HG03097 (cell line): ENCODE data around the gene CLCN7.
"Not testable (repeated sequence)": the region's sequence is repeated elsewhere in the genome, so short reads cannot be mapped to it uniquely, and the experiment has no call there.

ENCODE experiments used
- ATAC-seq: cut with Tn5 transposase; IDR thresholded peaks from one replicate; pipeline ENCODE4 v1.9.1; 2021; ENCODE audit not compliant: unreplicated experiment, low FRiP score

Gene CLCN7

DNA sequence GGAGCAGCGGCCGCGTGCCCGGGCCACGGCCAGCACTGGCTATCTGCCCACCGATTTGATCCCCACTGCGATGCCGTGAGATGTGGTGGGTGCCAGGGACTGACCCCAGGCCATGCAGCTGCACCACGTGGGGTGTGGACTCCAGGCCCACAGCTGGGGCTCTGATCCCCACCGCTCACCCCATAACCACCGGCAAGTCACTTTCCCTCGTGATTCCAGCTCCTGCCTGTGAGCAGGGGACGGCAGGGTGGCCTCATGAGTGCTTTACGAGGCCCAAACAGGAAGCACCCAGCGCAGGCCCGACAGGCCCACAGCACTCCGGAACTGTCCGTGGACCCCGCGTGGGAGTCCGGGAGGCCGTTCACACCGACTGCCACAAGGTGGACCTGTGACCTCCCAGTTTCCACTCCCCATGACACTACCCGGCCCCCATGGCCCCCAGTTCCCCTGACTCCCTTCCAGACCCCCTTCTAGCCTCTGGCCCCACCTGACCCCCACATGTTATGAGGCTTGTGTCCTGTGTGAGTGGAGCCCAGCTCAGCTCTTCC is 13.3 kb upstream of the CLCN7 start:
- ATAC-seq: no peak

DNA sequence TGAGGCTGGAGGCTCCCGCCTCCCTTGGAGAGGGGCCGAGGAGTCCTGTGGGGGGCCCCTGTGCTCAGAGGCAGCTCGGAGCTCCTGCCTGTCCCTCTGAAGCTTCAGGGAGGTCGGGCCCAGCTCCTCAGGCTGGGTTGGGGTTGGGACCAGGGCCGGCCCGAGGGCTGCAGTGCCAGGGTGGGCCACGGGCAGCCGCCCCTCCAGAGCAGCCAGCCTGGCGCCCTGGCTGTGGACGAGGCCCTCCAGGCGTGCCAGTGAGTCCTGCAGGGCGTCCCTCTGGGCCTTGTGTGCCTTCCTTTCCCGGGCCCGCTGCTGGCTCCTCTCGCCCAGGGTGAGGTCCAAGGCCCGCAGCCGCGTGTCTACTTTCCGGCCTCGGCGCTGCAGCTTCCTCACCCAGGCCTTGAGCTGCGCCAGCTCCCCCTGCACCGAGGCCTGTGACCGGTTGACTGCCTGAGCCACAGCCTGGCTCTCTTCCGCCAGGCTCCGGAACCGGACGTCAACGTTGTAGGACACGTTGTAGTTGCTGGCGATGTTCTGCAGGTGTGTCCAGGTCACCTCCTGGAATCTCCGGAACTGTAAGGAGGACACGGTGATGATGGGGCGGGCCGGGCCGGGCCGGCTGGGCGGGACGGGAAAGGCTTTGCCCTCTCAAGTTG is 12.7 kb upstream of the CLCN7 start:
- no peak for ATAC-seq

GRCh38 chr16:1486551-1487390 is 11.9 kb upstream of the CLCN7 start:
- no peak for ATAC-seq

GRCh38 chr16:1485847-1486496 is 11.1 kb upstream of the CLCN7 start:
- no peak for ATAC-seq

DNA sequence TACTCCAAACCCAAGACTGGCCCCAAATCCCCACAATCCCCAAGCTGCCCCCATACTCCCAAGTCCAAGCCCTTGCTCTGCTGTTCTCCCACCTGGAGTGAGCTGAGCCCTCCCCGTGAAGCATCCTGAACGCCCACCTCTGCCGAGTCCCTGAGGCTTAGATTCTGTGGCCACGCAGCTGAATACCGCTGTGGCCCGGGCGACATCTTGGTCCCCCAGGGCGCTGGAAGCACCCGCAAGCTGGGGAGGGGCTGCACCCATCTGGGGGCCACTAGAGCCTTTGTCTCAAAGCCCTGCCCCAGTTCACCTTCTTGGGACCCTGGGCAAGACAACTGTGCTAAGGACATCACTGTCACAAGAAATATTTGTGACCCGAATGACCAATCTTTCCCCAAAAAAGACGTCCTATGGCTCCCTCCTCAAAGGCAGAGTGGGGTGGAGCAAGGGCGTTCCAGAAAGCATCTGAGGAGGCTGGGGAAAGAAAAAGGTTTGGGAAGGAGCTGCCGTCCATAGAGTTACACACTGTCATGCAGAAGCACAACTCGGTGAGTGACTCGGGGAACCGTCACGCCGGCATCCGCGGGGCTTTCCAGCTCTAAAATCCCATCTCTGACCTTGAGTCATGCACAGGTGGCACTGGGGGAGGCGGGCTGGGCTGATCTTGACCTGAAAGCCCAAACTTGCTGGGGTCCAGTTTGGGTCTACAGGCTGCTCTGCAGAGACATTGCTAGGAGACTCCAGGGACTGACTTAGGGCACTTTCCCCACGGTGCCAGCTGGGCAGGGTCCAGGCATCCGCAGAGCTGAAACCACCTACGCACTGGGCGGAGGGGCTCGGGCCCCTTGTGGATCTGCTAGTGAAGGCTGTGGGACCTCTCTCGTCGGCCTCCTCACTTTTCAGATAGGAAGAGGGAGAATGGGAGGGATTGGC is 7.3 kb upstream of the CLCN7 start:
- ATAC-seq: no peak

DNA sequence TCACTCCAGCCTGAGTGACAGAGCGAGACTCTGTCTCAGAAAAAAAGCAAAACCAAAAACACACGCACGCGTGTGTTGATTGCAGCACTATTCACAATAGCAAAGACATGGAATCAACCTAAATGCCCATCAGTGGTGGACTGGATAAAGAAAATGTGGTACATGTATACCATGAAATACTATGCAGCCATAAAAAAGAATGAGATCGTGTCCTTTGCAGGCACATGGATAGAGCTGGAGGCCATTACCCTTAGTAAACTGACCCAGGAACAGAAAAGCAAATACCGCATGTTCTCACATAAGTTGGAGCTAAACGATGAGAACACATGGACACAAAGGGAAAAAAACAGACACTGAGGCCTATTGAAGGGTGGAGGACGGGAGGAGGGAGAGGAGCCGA is 4.1 kb upstream of the CLCN7 start:
- ATAC-seq: not testable (repeated sequence)

- no peak for ATAC-seq
Measured at GRCh38 chr16:1477033-1477432, 2.2 kb upstream of the CLCN7 start.

- ATAC-seq: no peak
Measured at GRCh38 chr16:1475552-1476114, 805 bp upstream of the CLCN7 start.

DNA sequence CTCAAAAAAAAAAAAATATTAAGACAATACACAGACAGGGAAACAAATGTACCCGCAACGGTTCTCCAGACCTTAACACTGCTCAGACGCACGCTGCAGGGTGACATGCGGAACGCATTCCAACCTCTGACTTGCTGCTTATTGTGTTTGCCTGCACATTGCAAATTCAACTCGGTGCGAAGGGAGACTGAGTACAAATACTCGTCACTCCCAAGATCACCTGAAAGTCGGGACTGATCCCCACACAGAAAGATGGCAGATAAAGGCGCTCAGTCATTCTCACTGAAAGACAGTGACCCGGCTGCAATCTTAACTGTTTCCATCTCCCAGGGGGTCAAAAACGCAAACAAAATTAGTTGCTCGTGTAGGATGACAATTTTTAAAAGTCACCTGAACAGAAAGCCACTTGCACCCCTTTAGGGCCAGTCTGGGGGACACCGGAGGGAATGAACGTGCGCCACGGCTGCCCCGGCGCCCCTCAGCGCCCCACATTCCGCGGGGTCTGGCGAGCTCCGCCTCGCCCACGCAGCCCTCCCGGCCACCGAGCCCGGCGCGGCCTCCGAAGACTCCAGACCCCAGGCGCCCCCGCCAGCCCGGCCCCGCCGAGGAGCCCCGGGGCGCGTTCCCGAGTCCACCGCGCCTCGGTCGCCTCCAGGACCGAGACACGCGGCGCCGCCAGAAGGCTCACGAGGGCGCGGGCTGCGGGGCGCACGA is 589 bp downstream of the CLCN7 start:
- ATAC-seq: peak; percentile 21

- ATAC-seq: no peak
Measured at GRCh38 chr16:1472974-1473373, 1.9 kb downstream of the CLCN7 start.

DNA sequence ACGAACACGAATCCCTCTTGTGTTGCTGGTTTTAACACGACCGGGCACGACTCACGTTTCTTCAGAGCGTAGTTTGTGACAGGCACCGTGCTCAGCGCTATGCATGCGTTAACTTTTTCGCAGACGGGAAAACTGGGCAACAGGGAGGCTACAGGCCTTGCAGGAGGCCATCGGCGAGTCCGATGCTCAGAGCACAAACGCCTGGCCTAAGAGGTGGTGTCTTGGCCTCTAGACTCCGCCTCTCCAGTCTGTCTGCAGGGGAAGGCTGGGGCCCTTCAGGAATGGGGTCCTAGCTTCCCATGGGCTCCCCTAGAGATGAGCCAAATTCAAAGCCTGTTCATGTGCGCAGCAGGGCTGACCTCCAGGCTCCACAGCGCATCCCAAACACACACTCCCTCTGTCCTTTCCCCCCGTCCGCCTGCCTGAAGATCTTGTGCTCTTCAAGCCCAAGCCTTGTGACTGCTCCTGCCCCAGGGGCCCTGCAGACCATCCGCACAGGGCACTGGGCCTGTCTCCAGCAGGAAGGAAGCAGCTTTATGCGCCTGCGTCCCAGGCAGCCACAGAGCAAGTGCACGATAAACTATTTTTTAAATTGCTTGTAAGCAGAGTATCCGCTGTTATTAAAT is 3.1 kb downstream of the CLCN7 start:
- ATAC-seq: no peak

DNA sequence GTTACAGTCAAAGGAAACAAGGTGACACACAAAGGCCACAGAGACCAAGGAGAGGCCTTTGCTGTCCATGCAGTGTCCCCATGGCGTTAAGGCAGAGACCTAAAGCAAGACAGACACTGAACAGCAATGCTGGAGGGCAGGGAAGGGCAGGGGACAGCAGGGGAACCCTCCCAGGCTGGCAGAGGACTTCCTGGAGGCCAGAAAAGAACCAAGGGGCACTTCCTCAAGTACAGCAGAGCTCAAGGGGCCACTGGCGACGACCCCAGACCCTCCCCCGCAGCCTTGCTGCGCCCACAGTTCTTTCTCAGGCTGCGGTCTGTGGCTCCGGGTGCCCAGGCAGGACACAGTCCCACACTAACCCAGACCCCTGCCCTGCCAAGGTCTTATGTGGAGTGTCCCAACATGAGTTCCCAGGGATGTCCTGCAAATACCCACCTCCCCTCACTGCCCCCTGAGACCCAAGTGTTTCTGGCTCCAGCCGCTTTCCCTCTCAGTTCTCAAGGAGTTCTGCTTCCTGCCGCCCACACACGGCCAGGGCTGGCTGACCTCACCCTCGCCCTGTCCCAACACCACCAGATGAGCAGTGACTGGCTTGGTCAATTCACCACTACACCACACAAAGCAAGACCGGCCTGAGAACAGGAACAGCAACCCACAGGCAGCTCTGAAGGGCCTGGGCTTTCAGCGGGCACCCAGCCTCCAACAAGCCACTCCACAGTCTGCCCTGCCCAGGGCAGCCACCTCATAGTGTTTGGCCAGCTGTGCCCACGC is 4.2 kb downstream of the CLCN7 start:
- no peak for ATAC-seq

- no peak for ATAC-seq
Measured at GRCh38 chr16:1469693-1470201, 5.1 kb downstream of the CLCN7 start.

DNA sequence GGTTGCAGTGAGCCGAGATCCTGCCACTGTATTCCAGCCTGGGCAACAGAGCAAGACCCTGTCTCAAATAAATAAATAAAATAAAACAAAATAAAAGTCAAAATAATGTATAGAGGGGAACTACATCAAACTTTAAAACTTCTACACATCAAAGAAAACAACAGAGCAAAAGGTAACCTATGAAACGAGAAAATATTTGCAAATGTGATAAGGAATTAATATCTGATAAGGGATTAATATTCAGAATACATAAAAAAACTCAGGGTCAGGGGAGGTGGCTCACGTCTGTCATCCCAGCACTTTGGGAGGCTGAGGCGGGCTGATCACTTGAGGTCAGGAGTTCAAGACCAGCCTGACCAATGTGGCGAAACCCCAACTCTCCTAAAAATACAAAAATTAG is 5.7 kb downstream of the CLCN7 start:
- ATAC-seq: not testable (repeated sequence)

DNA sequence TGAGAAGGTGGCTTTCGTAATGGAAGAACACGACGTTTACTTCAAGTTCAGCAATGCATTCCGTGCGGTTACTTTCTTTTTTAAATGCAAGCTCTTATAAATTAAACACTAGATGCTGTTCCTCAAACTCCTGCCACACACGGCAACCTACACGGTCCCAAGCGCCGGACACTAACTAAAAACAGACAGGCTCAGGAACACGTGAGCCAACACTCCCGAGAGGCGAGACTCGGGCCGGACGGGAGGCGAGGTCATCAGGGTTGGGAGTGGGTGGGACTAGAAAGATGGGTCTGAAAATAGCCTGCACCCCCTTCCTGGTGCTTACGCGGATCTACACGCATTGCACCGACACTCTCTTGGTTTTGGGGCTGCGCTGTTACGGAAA is 6.4 kb downstream of the CLCN7 start:
- no peak for ATAC-seq

DNA sequence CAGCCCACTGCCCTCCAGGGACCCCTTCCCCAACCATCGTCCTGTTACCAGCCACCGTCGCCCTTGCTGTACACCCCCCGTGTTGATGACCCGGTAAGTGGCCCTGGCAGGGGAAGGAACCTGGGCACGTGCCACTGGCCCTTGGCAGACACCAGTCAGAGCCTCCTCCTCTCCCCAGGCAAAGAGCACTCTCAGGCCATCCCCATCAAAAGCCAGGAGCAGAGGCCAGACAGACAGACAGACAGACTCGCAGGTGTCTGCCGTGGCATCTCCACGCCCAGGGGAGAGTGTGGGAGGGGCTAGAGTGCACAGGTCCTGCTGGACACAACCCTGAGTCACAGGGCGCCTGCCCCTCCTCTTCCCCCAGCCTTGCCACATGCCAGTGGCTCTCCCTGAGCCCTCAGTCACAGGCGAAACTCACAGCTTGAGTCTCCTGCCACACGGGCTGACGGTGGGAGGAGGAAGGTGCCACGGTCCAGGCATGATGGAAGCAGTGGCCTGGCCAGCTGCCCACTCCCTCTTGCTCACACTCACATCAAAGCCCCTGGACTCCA is 7.8 kb downstream of the CLCN7 start:
- ATAC-seq: no peak

- ATAC-seq: no peak
Measured at GRCh38 chr16:1466054-1466453, 8.8 kb downstream of the CLCN7 start.

DNA sequence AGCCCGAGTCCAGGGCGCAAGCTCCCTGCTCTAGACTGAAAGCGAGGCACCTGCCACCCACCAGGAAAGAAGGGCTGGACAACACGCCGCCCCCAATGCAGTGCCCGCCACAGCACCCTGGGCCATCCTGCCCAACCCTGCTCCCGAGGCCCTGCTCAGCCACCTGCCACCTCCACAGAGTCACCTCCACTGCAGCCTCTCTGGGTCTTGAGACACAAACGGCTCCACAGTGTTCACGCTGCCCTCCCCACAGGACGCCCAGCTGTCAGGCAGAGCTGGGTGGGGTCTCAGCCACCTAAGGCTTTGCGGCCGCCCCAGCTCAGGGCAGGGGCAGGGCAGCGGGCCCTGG is 9.3 kb downstream of the CLCN7 start:
- ATAC-seq: no peak
